AG04450 (cell line): ENCODE data around the gene CFAP161. TPM values are rescaled to one million over a fixed set of nuclear protein-coding genes. Genes with fewer than 3 reads are reported as not detected.

ENCODE experiments used
- CTCF ChIA-PET: fragments of 300-600, 350-600 bp; formaldehyde crosslinking; extraction: SDS; loops from one replicate; lab custom pipeline; 2022; ENCODE audit warnings: antibody characterized with exemption, inconsistent platforms; lab: Charles Lee
- POLR2A ChIA-PET: fragments of 350-600 bp; formaldehyde crosslinking; extraction: SDS; loops from one replicate; lab custom pipeline; 2021; ENCODE audit warnings: antibody characterized with exemption, inconsistent platforms; lab: Yijun Ruan, JAX
- DNase-seq: peaks from one replicate; pipeline ENCODE4 v3.0.0-alpha.2; 2011; ENCODE audit warnings: low read depth, low spot score
- H3K27ac ChIP-seq: one replicate; pipeline ENCODE4 v1.5.1; 2012; ENCODE audit warnings: low read depth, low read length, control low read depth
- H3K27me3 ChIP-seq: one replicate; pipeline ENCODE4 v1.6.0; 2012; ENCODE audit warnings: low read length; ENCODE audit not compliant: control insufficient read depth, insufficient read depth
- H3K4me3 ChIP-seq: 2 replicates; pipeline ENCODE4 v1.5.1; 2011; ENCODE audit warnings: mild to moderate bottlenecking, low read depth, low read length, control low read depth
- H3K9me3 ChIP-seq: 2 replicates; pipeline ENCODE4 v1.5.1; 2012; ENCODE audit warnings: low read length; ENCODE audit not compliant: control insufficient read depth, insufficient read depth
- polyA plus RNA-seq: library from polyadenylated mRNA; depleted of rRNA; stranded (reverse); fragments of >200 nt; gene quantifications from 2 replicates; pipeline ENCODE4 v1.2.3, GENCODE V29; 2011
- TF ChIP-seq, protein P1 (sequence below): IDR thresholded peaks from 2 replicates; pipeline ENCODE4 v1.5.1; 2011; ENCODE audit warnings: low read depth, low read length, control low read depth, inconsistent platforms

The CFAP161 gene
- polyA plus RNA-seq, 1 experiment, result not detected

DNA sequence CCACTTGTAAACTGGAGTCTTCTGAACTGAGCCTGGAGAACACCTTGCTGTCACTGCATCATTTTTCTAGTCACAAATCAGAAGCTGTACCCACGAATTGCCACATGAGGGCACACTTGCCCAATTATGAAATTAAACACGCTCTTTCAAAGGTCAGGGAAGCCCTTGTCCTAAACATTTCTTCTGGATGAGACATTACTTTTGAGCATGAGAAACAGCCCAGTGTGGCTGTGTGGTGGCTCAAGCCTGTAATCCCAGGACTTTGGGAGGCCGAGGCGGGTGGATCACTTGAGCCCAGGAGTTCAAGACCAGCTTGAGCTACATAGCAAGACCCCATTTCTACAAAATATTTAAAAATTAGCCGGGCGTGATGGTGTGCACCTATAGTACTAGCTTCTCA, 27.5 kb upstream of the CFAP161 start:
- Histone ChIP-seq H3K4me3 (no peak overlapping the region), H3K27ac (no peak overlapping the region), H3K9me3 (no peaks in the 10 kb centered on the region; the same call in 1 of the 2 replicates), H3K27me3 (peaks cover 13% of the 10 kb centered on the region)
- POLR2A ChIA-PET, result interaction anchor here (0.6 kb wide), 1 partner anchor 162 kb away, joined by 3 read pairs; no protein-coding TSS in a partner anchor
- DNase-seq, result peak; percentile 63
- TF ChIP-seq, protein P1, sequence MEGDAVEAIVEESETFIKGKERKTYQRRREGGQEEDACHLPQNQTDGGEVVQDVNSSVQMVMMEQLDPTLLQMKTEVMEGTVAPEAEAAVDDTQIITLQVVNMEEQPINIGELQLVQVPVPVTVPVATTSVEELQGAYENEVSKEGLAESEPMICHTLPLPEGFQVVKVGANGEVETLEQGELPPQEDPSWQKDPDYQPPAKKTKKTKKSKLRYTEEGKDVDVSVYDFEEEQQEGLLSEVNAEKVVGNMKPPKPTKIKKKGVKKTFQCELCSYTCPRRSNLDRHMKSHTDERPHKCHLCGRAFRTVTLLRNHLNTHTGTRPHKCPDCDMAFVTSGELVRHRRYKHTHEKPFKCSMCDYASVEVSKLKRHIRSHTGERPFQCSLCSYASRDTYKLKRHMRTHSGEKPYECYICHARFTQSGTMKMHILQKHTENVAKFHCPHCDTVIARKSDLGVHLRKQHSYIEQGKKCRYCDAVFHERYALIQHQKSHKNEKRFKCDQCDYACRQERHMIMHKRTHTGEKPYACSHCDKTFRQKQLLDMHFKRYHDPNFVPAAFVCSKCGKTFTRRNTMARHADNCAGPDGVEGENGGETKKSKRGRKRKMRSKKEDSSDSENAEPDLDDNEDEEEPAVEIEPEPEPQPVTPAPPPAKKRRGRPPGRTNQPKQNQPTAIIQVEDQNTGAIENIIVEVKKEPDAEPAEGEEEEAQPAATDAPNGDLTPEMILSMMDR, result peak; percentile 75
- CTCF ChIA-PET, result interaction anchor here (0.7 to 23.6 kb wide), 10 partner anchors 10 to 303 kb away, joined by 3 to 728 read pairs (median 3); no protein-coding TSS in a partner anchor

- POLR2A ChIA-PET, result no interaction called here
These were observed 26.2 kb upstream of the CFAP161 start for GRCh38 chr15:81107889-81108288.

DNA sequence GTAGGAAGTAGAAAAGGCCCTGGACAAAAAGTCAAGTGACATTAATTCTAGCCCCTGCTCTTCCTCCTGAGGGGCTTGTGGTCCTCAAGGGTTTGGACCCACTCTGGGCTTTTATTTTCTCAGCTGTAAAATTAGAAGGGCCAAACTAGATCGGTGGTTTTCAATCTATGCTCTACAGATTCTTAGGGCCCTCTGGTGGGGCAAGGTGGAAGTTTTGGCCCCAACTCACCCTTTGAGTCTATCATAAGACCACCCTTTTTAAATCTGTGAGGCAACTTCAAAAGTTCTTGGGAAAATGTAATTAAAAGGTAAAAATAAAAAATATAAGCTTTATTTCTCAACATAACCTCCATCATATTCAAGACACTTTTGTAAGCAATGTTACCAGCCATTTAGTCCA, 25.6 kb upstream of the CFAP161 start:
- TF ChIP-seq, protein P1, result peak; percentile 53
- no peaks in the 10 kb centered on the region; the same call in 1 of the 2 replicates for H3K9me3 ChIP-seq
- no peak overlapping the region for H3K27ac ChIP-seq
- ChIA-PET CTCF (interaction anchor here (0.7 to 23.6 kb wide), 9 partner anchors 8 to 285 kb away, joined by 3 to 728 read pairs (median 3); no protein-coding TSS in a partner anchor), POLR2A (interaction anchor here (0.6 kb wide), 1 partner anchor 21 kb away, joined by 6 read pairs; no protein-coding TSS in a partner anchor)
- peaks cover 12% of the 10 kb centered on the region for H3K27me3 ChIP-seq
- no peak for DNase-seq
- H3K4me3 ChIP-seq, result no peak overlapping the region

More at GRCh38 chr15:81107889-81108288, 26.2 kb upstream of the CFAP161 start:
- Histone ChIP-seq H3K4me3 (no peak overlapping the region), H3K27ac (no peak overlapping the region), H3K9me3 (no peaks in the 10 kb centered on the region; the same call in 1 of the 2 replicates), H3K27me3 (peaks cover 12% of the 10 kb centered on the region)
- DNase-seq, result no peak
- TF ChIP-seq, protein P1, result no peak
- CTCF ChIA-PET, result interaction anchor here (1.0 to 23.6 kb wide), 6 partner anchors 8 to 286 kb away, joined by 3 to 728 read pairs (median 6); no protein-coding TSS in a partner anchor

DNA sequence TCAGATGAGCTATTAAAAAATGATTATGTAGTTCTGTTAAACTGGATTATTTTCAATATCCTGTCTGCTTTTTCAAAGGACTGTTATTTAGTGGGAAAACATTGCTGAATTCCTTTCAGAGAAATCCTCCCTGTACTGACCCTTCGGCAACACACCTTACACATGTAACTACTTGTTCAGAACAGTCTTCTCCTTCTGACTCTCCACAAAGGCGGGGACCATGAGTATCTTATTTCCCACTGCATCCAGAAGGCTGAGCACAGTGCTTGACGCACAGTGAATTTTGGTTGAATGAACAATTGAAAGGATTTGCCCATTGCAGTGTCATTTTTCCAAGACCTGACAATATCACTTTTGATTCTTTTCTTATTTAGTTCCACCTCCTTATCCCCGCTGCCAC, 23.1 kb upstream of the CFAP161 start:
- TF ChIP-seq, protein P1, result no peak
- H3K27ac ChIP-seq, result no peak overlapping the region
- DNase-seq, result no peak
- H3K4me3 ChIP-seq, result no peak overlapping the region
- ChIA-PET CTCF (interaction anchor here (1.1 to 23.6 kb wide), 3 partner anchors 45 to 164 kb away, joined by 4 to 728 read pairs (median 5); no protein-coding TSS in a partner anchor), POLR2A (no interaction called here)
- no peaks in the 10 kb centered on the region; the same call in 1 of the 2 replicates for H3K9me3 ChIP-seq
- H3K27me3 ChIP-seq, result peaks cover 7% of the 10 kb centered on the region
